Tibial nerve (tissue), 4 donors: Measurements from ENCODE around the gene MON2. TPM values are rescaled to one million over a fixed set of nuclear protein-coding genes. Genes with fewer than 3 reads are reported as not detected.
A peak's percentile ranks its signal among the peaks of the same experiment; 100 is the strongest.

Experiments
- DNase-seq, 2 donors: peaks; one replicate each; pipeline ENCODE4 v3.0.0-alpha.2; 2019; ENCODE audit warnings: low spot score in 2 of 2
- H3K27ac ChIP-seq, 4 donors: fragments of 200-600 bp; sonication (generic) in 3 of 4; one replicate each; pipeline ENCODE4 v1.5.1; 2017 to 2019; ENCODE audit warnings: mild to moderate bottlenecking in 1 of 4
- H3K27me3 ChIP-seq, 2 donors: fragments of 200-600 bp; sonication (generic) in 1 of 2; one replicate each; pipeline versions ENCODE4 v1.5.1 to v1.6.0; 2017 to 2019
- H3K36me3 ChIP-seq, 3 donors: fragments of 200-600 bp; sonication (generic); one replicate each; pipeline ENCODE4 v1.5.1; 2018 to 2019
- H3K4me1 ChIP-seq, 4 donors: fragments of 200-600 bp; sonication (generic) in 3 of 4; one replicate each; pipeline ENCODE4 v1.5.1; 2017 to 2019
- H3K4me3 ChIP-seq, 4 donors: fragments of 200-600 bp; sonication (generic) in 3 of 4; one replicate each; pipeline ENCODE4 v1.5.1; 2017 to 2019; ENCODE audit warnings: mild to moderate bottlenecking in 1 of 4, moderate library complexity in 1 of 4
- H3K9me3 ChIP-seq, 4 donors: fragments of 200-600 bp; sonication (generic) in 3 of 4; one replicate each; pipeline ENCODE4 v1.5.1; 2017 to 2019
- EP300 ChIP-seq, 2 donors: sonication (generic); formaldehyde crosslinking; IDR thresholded peaks; one replicate each; pipeline ENCODE4 v1.6.1; 2017; ENCODE audit warnings: antibody characterized with exemption in 2 of 2, mild to moderate bottlenecking in 1 of 2
- POLR2A ChIP-seq, 2 donors: fragments of 450-650 bp; IDR thresholded peaks; one replicate each; pipeline ENCODE4 v1.6.1; 2017; ENCODE audit warnings: antibody characterized with exemption in 2 of 2, mild to moderate bottlenecking in 2 of 2, moderate library complexity in 2 of 2
- WGBS, 2 donors: methylation state at CpG; one replicate each; pipeline ENCODE4 v1.1.5; 2018; 5-methylcytosine and 5-hydroxymethylcytosine counted together
- total RNA-seq, 4 donors: library from RNA; depleted of rRNA; stranded (reverse); fragments of >200 nt; gene quantifications; one replicate each; pipeline ENCODE4 v1.1.0, GENCODE V29; 2016
- TF ChIP-seq, protein P1 (sequence below), 5 experiments: fragments of 200-600 bp in 3 of 5; fragments of 450-650 bp in 2 of 5; sonication (generic) in 3 of 5; IDR thresholded peaks; one replicate each; pipeline ENCODE4 v1.5.1; 2016 to 2019; ENCODE audit warnings: antibody characterized with exemption in 5 of 5, mild to moderate bottlenecking in 3 of 5, moderate library complexity in 2 of 5

The MON2 gene
- total RNA-seq, 4 donors from 2014 or later = 70.2 to 134 (median 111) TPM

GRCh38 chr12:62635649-62636048 is 169.0 kb downstream of the MON2 start:
- peak overlapping the region in 2 of 4 donors; percentile 30 to 45 for H3K27ac ChIP-seq
- no peak overlapping the region for H3K4me3 ChIP-seq
- no peaks in the 10 kb centered on the region for H3K27me3 ChIP-seq
- H3K36me3 ChIP-seq = no peaks in the 10 kb centered on the region
- 35 to 50% methylated on average over 1 of the region's 1 CpG for WGBS, 2 donors
- DNase-seq = no peak
- H3K9me3 ChIP-seq = no peaks in the 10 kb centered on the region
- TF ChIP-seq POLR2A (IDR thresholded peaks at IDR 0.05) = no peak
- TF ChIP-seq, protein P1, sequence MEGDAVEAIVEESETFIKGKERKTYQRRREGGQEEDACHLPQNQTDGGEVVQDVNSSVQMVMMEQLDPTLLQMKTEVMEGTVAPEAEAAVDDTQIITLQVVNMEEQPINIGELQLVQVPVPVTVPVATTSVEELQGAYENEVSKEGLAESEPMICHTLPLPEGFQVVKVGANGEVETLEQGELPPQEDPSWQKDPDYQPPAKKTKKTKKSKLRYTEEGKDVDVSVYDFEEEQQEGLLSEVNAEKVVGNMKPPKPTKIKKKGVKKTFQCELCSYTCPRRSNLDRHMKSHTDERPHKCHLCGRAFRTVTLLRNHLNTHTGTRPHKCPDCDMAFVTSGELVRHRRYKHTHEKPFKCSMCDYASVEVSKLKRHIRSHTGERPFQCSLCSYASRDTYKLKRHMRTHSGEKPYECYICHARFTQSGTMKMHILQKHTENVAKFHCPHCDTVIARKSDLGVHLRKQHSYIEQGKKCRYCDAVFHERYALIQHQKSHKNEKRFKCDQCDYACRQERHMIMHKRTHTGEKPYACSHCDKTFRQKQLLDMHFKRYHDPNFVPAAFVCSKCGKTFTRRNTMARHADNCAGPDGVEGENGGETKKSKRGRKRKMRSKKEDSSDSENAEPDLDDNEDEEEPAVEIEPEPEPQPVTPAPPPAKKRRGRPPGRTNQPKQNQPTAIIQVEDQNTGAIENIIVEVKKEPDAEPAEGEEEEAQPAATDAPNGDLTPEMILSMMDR (IDR thresholded peaks at IDR 0.05) = no peak
- TF ChIP-seq EP300 (IDR thresholded peaks at IDR 0.05) = no peak
- peaks cover 0 to 34% (median 7%) of the 10 kb centered on the region in 4 donors for H3K4me1 ChIP-seq

GRCh38 chr12:62637679-62638078 is 171.1 kb downstream of the MON2 start:
- TF ChIP-seq, protein P1 (IDR thresholded peaks at IDR 0.05) = no peak
- TF ChIP-seq EP300 (IDR thresholded peaks at IDR 0.05) (no peak), POLR2A (IDR thresholded peaks at IDR 0.05) (no peak)
- peaks cover 0 to 20% (median 1%) of the 10 kb centered on the region in 4 donors for H3K4me1 ChIP-seq
- no peaks in the 10 kb centered on the region for H3K27me3 ChIP-seq
- no peaks in the 10 kb centered on the region for H3K36me3 ChIP-seq
- H3K27ac ChIP-seq = no peak overlapping the region
- DNase-seq = no peak
- no peaks in the 10 kb centered on the region for H3K9me3 ChIP-seq
- 65 to 75% methylated on average over 5 of the region's 5 CpGs for WGBS, 2 donors
- H3K4me3 ChIP-seq = no peak overlapping the region

GRCh38 chr12:62640910-62641448 is 174.4 kb downstream of the MON2 start:
- Histone ChIP-seq H3K27me3 (no peaks in the 10 kb centered on the region), H3K4me1 (peaks cover 0 to 8% (median 0%) of the 10 kb centered on the region in 4 donors), H3K9me3 (no peaks in the 10 kb centered on the region), H3K36me3 (no peaks in the 10 kb centered on the region), H3K27ac (no peak overlapping the region), H3K4me3 (no peak overlapping the region)
- TF ChIP-seq POLR2A (IDR thresholded peaks at IDR 0.05) (no peak), EP300 (IDR thresholded peaks at IDR 0.05) (no peak)
- TF ChIP-seq, protein P1 (IDR thresholded peaks at IDR 0.05) = no peak
- WGBS, 2 donors = 62 to 63% methylated on average over 4 of the region's 4 CpGs
- DNase-seq = no peak

DNA sequence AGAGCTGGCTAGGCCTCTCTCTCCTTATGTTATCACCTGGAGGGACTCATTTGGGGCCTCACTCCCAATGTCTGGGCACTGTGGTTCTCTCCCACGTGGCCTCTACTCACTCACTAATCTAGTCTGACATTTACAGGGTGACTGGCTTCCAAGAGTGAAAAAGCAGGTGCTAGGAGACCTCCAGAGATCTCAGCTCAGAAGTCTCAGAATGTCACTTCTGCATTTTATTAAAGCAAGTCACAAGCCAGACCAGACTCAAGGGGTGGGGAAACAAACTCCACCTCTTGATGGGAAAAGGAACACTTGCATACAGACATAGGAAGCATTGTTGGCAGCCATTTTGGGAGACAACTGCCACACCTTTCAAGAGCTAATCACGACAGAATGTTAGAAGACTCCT is 175.9 kb downstream of the MON2 start:
- H3K27me3 ChIP-seq = no peaks in the 10 kb centered on the region
- DNase-seq = no peak
- H3K4me3 ChIP-seq = no peak overlapping the region
- H3K36me3 ChIP-seq = no peaks in the 10 kb centered on the region
- peaks cover 0 to 19% (median 7%) of the 10 kb centered on the region in 4 donors for H3K4me1 ChIP-seq
- no peaks in the 10 kb centered on the region for H3K9me3 ChIP-seq
- no peak overlapping the region for H3K27ac ChIP-seq
- WGBS, 2 donors = 76 to 84% methylated on average over 2 of the region's 2 CpGs
- TF ChIP-seq, protein P1 (IDR thresholded peaks at IDR 0.05) = no peak
- no peak for TF ChIP-seq POLR2A (IDR thresholded peaks at IDR 0.05)
- TF ChIP-seq EP300 (IDR thresholded peaks at IDR 0.05) = no peak

DNA sequence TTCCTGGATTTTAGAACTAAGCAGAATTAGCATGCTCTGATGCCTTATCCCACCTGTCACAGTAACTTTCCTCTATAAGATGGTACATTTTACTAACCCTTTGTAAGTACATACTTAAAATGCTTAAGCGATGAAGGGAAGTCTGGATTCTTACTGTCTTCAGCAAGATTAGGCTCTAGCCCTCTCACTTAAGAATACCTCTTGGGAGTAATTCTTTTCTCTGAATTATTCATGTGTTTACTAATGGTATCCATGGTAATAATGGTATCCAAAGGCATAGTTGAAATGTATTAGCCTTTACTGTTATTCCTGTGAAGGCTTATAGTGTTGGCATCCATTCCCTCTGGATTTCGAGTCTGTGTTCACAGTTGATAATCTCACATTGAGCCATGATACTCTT is 176.9 kb downstream of the MON2 start:
- Histone ChIP-seq H3K9me3 (no peaks in the 10 kb centered on the region), H3K36me3 (no peaks in the 10 kb centered on the region), H3K27me3 (no peaks in the 10 kb centered on the region), H3K27ac (no peak overlapping the region), H3K4me3 (no peak overlapping the region), H3K4me1 (peaks cover 0 to 28% (median 10%) of the 10 kb centered on the region in 4 donors)
- DNase-seq = no peak
- TF ChIP-seq EP300 (IDR thresholded peaks at IDR 0.05) (no peak), POLR2A (IDR thresholded peaks at IDR 0.05) (no peak)
- TF ChIP-seq, protein P1 (IDR thresholded peaks at IDR 0.05) = no peak
- 94 to 100% methylated on average over 2 of the region's 2 CpGs for WGBS, 2 donors
